Natural killer cell treated with Interleukin-12 subunit alpha and Interleukin-12 subunit beta and Interleukin-15 and Interleukin-18, amount 100 ng/mL, for 72 hours (primary cell): Measurements from ENCODE around the gene C1QTNF1. TPM values are rescaled to one million over a fixed set of nuclear protein-coding genes. Genes with fewer than 3 reads are reported as not detected.
"Not testable (repeated sequence)": the region's sequence is repeated elsewhere in the genome, so short reads cannot be mapped to it uniquely, and the experiment has no call there.

Experiments
- ATAC-seq, 2 donors: fragments of 150-1000 bp; cut with Tn5 transposase in 1 of 2; sonication (Bioruptor Pico), chemical (Tn5 transposase) in 1 of 2; 2 replicates each; pipeline ENCODE4 v1.10.0; 2021
- DNase-seq: peaks from one replicate; pipeline ENCODE4 v3.0.0; 2022; ENCODE audit warnings: low spot score
- H3K27ac Mint-ChIP-seq, 2 donors: 1 replicate in 1 of 2; 2 replicates in 1 of 2; pipeline ENCODE4 v1.8.0; 2022; ENCODE audit warnings: mixed read lengths in 2 of 2, mild to moderate bottlenecking in 1 of 2, moderate library complexity in 1 of 2
- H3K27me3 Mint-ChIP-seq, 2 donors: 1 replicate in 1 of 2; 2 replicates in 1 of 2; pipeline ENCODE4 v1.8.0; 2022; ENCODE audit warnings: mixed read lengths in 2 of 2
- H3K36me3 Mint-ChIP-seq: one replicate; pipeline ENCODE4 v1.8.0; 2022; ENCODE audit warnings: mixed read lengths
- H3K4me1 Mint-ChIP-seq, 2 donors: 1 replicate in 1 of 2; 2 replicates in 1 of 2; pipeline ENCODE4 v1.8.0; 2022; ENCODE audit warnings: low read depth in 2 of 2, mixed read lengths in 2 of 2, mild to moderate bottlenecking in 1 of 2
- H3K4me3 Mint-ChIP-seq: one replicate; pipeline ENCODE4 v1.8.0; 2022; ENCODE audit warnings: mixed read lengths
- H3K9me3 Mint-ChIP-seq: 2 replicates; pipeline ENCODE4 v1.8.0; 2022; ENCODE audit warnings: mixed read lengths
- total RNA-seq, 2 donors: library from RNA; stranded (reverse); gene quantifications; one replicate each; pipeline ENCODE4 v1.2.3, GENCODE V29; 2022

The C1QTNF1 gene
- total RNA-seq, 2 donors from 2014 or later = not detected

DNA sequence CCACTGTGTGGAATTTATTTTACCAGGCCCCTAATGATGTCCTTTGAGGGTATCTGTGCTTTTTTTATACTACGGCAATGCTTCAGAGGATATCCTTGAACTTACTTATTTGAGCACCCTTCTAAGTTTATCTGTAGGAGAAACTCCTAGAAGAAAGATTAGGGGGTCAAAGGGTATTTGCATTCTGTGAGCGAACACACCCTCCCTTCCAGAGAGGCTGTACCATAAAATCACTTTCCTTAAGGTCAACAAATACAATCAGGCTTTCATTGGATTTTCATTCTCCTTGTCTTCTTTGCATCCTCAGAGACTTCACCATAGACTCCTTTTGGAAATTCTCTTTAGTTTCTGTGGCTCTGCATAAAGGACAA, 4.7 kb upstream of the C1QTNF1 start:
- Mint-ChIP-seq H3K9me3 (no peaks in the 10 kb centered on the region), H3K4me1 (peaks cover 3% of the 10 kb centered on the region in 2 donors), H3K4me3 (no peak overlapping the region), H3K36me3 (no peaks in the 10 kb centered on the region), H3K27ac (no peak overlapping the region), H3K27me3 (peaks cover 22 to 24% of the 10 kb centered on the region in 2 donors)
- DNase-seq = no peak
- no peak for ATAC-seq

GRCh38 chr17:79019632-79020584, 4.1 kb upstream of the C1QTNF1 start:
- Mint-ChIP-seq H3K4me1 (peaks cover 4 to 5% of the 10 kb centered on the region in 2 donors), H3K27ac (no peak overlapping the region), H3K4me3 (no peak overlapping the region), H3K36me3 (no peaks in the 10 kb centered on the region), H3K9me3 (no peaks in the 10 kb centered on the region), H3K27me3 (peaks cover 22 to 23% of the 10 kb centered on the region in 2 donors)
- ATAC-seq (no peak), DNase-seq (no peak)

GRCh38 chr17:79020631-79021301, 3.2 kb upstream of the C1QTNF1 start:
- DNase-seq = no peak
- Mint-ChIP-seq H3K27ac (no peak overlapping the region), H3K27me3 (peaks cover 22 to 25% of the 10 kb centered on the region in 2 donors), H3K36me3 (no peaks in the 10 kb centered on the region), H3K4me1 (peaks cover 4 to 5% of the 10 kb centered on the region in 2 donors), H3K4me3 (no peak overlapping the region), H3K9me3 (no peaks in the 10 kb centered on the region)
- ATAC-seq = no peak

DNA sequence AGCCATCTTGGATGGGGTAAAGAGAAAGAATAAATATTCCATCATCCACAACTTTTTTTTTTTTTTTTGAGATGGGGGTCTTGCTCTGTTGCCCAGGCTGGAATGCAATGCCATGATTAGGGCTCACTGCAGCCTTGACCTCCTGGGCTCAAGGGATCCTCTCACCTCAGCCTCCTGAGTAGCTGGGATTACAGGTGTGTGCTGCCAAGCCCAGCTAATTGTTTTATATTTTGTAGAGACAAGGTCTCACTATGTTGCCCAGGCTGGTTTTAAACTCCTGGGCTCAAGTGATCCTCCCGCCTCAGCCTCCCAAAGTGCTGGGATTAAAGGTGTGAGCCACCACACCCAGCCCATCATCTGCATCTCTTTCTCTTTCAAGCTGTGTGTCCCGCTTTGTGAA, 2.0 kb upstream of the C1QTNF1 start:
- not testable (repeated sequence) for H3K36me3 Mint-ChIP-seq, H3K4me3 Mint-ChIP-seq, H3K27ac Mint-ChIP-seq, ATAC-seq, DNase-seq, H3K9me3 Mint-ChIP-seq, H3K4me1 Mint-ChIP-seq
- peaks cover 22 to 24% of the 10 kb centered on the region in 2 donors for H3K27me3 Mint-ChIP-seq

DNA sequence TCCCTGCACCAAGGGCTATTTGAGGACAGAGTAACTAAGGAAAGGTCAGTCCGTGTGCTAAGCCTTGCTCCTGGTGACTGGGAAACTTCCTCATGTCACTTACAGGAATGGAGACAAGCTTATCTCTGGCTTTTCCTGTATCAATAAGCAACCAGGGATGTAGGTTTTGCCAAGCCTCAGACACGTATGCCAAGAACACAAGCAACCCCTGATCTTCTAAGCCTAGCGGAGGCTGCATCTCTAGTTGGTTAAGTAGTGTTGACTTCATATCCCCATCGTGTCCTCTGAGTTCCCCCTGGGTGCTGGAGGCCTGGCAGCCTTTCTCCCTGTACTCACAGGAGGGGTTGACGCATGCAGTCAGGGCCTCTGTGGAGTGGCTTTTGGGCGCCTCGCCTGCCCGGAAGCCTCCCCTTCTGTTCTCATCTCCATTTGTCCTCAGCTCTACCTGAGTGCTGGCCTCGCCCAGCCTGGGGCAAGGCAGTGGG, 1.4 kb upstream of the C1QTNF1 start:
- H3K27me3 Mint-ChIP-seq = peaks cover 23 to 25% of the 10 kb centered on the region in 2 donors
- peaks cover 4 to 5% of the 10 kb centered on the region in 2 donors for H3K4me1 Mint-ChIP-seq
- no peak overlapping the region for H3K27ac Mint-ChIP-seq
- no peaks in the 10 kb centered on the region for H3K36me3 Mint-ChIP-seq
- ATAC-seq = no peak
- DNase-seq = no peak
- H3K4me3 Mint-ChIP-seq = no peak overlapping the region
- no peaks in the 10 kb centered on the region for H3K9me3 Mint-ChIP-seq

DNA sequence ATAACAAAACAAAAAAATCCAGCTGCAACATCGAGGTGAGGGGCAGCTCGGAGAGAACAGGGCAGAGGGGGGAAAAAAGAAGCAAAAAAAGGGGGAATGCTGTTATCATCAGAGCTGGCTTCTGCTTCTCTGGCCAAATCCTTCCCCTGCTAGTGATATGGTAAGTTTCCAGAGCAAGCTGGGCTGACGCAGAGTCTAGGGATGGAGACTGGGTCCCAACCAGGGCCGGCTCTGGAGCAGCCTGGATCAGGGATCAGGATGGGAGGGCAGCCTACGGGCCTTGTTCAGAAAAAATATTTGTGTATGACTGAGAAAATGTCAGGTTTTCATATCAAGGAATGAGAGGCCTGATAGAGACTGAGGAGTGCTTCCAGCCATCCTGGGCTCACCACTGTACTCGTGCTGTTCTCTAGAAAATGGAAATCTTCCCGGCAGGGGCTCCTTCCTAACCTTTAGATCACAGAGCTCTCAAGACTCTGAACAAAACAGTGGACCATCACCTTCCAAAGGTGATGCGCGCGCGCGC, 726 bp upstream of the C1QTNF1 start:
- DNase-seq = no peak
- H3K4me3 Mint-ChIP-seq = peak overlapping the region; percentile 34

GRCh38 chr17:79024901-79025737, 1.1 kb downstream of the C1QTNF1 start:
- DNase-seq (peak; percentile 42), ATAC-seq (peak in 1 of 2 donors; percentile 9)
- Mint-ChIP-seq H3K4me1 (peaks cover 4 to 5% of the 10 kb centered on the region in 2 donors), H3K9me3 (no peaks in the 10 kb centered on the region), H3K36me3 (no peaks in the 10 kb centered on the region), H3K27ac (no peak overlapping the region), H3K4me3 (peak overlapping the region; percentile 78), H3K27me3 (peaks cover 24 to 33% of the 10 kb centered on the region in 2 donors)

More for the DNA sequence above, 726 bp upstream of the C1QTNF1 start:
- no peak for ATAC-seq
- Mint-ChIP-seq H3K27ac (no peak overlapping the region), H3K36me3 (no peaks in the 10 kb centered on the region), H3K27me3 (peaks cover 29 to 30% of the 10 kb centered on the region in 2 donors), H3K9me3 (no peaks in the 10 kb centered on the region), H3K4me1 (peaks cover 4 to 5% of the 10 kb centered on the region in 2 donors)

GRCh38 chr17:79026376-79027273, 2.7 kb downstream of the C1QTNF1 start:
- Mint-ChIP-seq H3K27ac (no peak overlapping the region), H3K4me1 (peaks cover 4 to 5% of the 10 kb centered on the region in 2 donors), H3K4me3 (no peak overlapping the region), H3K36me3 (no peaks in the 10 kb centered on the region), H3K27me3 (peaks cover 34 to 35% of the 10 kb centered on the region in 2 donors), H3K9me3 (no peaks in the 10 kb centered on the region)
- DNase-seq (no peak), ATAC-seq (no peak)

DNA sequence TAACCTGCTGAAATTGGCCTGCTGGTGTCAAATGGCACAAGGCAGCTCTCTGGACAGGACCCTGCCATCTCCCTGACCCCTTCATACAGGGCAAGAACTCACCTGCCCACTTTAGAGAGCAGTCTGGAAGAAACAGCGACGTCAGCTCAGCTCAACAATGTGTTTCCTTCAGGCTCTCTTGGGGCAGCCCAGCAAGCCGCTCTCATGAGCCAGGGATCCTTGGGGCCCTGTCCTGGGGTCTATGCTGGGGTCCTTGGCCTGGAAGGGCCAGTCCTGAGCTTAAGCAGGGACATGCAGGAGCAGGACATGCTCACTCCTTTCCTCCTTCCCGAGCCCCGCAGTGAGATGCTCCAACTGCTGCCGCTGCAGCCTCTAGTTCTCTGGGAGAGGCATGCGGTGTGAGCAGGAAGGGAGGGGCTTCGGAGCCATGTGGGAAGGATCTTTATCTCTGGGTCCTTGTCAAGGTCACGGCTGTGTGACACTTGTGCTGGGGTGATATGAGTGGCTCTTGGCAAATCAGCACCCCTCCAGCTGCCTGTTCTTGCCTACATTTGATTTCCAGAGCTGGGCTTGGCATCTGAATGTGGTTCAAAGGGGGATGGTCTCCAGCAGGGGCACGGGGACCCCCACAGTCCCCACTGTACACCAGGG, 3.4 kb downstream of the C1QTNF1 start:
- H3K36me3 Mint-ChIP-seq = no peaks in the 10 kb centered on the region
- DNase-seq = no peak
- peaks cover 4 to 5% of the 10 kb centered on the region in 2 donors for H3K4me1 Mint-ChIP-seq
- H3K27me3 Mint-ChIP-seq = peaks cover 41 to 42% of the 10 kb centered on the region in 2 donors
- no peaks in the 10 kb centered on the region for H3K9me3 Mint-ChIP-seq
- H3K4me3 Mint-ChIP-seq = no peak overlapping the region
- no peak for ATAC-seq
- H3K27ac Mint-ChIP-seq = no peak overlapping the region

GRCh38 chr17:79027925-79028491, 4.0 kb downstream of the C1QTNF1 start:
- ATAC-seq = no peak

DNA sequence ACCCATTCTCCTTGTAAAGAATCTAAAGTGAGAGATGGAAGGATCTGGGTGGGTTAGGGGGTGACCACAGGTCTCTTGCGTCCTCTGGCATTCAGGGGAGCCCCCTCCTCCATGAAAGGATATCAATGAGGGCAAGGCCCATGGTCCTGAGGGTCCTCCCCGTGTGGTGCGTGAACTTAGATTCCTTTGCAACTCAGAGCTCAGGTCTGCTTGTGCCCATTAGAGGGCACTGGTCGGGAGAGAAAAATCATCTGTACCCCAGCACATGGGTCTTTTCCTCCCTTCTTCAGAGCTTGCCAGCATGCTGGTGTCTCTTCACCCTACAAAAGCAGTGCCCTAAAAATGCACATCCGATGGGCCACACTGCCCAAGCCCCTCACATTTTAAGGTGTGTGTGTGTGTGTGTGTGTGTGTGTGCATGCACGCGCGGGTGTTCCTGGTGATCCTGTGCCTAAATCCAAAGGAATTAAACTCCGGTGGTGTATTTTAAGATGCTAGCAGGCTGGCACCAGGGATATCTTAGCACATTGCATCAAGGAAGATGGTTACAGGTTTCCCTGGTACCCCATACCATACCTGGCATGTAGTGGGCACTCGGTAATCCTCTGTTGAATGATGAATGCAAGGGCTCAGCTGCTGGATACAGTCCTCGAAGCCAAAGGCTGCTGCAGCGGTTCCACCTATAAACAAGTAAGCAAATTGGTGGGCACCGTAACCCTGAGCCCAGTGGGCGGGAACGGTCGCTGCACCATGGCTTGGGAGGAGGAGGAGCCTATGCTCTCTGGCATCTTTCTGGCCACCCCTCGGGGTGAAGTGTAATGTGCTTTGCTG, 4.7 kb downstream of the C1QTNF1 start:
- no peak overlapping the region for H3K4me3 Mint-ChIP-seq
- ATAC-seq (no peak), DNase-seq (peak; percentile 49)
- H3K27me3 Mint-ChIP-seq = peaks cover 30 to 33% of the 10 kb centered on the region in 2 donors
- H3K4me1 Mint-ChIP-seq = peaks cover 4 to 5% of the 10 kb centered on the region in 2 donors
- no peak overlapping the region for H3K27ac Mint-ChIP-seq
- H3K9me3 Mint-ChIP-seq = no peaks in the 10 kb centered on the region
- H3K36me3 Mint-ChIP-seq = no peaks in the 10 kb centered on the region

More at GRCh38 chr17:79027925-79028491, 4.0 kb downstream of the C1QTNF1 start:
- Mint-ChIP-seq H3K27ac (no peak overlapping the region), H3K9me3 (no peaks in the 10 kb centered on the region), H3K4me1 (peaks cover 4 to 5% of the 10 kb centered on the region in 2 donors), H3K4me3 (no peak overlapping the region), H3K27me3 (peaks cover 37 to 39% of the 10 kb centered on the region in 2 donors), H3K36me3 (no peaks in the 10 kb centered on the region)
- peak; percentile 23 for DNase-seq
